Measurements from ENCODE around the gene PRODH2. TPM values are rescaled to one million over a fixed set of nuclear protein-coding genes. Genes with fewer than 3 reads are reported as not detected.

PRODH2 gene
- total and polyA plus RNA-seq, 2 of the 13 experiments (the other 11 are each of a cell fraction or from before 2014, with no cell fraction given): 86.7 to 118 TPM

DNA sequence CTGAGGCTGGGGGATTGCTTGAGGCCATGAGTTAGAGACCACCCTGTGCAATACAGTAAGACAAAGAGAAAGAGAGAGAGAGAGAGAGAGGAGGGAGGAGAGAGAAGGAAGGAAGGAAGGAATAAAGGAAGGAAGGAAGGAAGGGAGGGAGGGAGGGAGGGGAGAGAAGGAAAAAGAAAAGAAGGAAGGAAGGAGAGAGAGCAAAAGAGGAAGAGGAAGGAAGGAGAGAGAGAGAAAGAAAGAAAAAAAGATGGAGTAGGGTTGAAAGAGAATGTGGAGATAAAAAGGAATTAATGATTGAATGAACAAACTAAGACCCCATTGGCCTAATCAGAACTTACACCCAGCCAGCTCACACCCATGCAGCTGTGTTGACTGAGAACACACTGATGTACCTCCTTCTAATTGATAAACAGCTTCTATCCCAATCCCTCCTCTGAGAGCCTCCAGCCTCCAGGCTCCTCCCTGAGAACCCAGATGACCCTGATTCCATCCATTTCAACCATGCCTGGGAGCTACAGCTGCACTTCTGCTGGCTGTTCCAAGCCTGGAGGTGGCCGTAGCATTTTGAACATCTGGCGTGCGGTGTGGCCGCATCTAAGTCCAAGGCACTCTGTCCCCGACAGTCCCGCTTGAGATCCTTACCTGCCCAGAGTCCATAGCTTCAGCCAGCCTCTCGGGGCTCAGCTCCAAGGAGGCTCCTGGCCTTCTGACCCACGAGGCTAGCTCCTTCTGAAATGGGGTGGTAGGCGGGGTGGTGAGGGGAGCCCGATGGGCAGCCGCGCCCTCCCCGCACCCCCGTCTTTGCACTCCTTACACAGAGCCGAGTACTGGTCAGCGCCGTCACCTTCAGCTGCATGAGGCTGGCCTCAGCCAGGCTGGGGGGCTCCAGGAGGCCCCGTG lies 1.1 kb downstream of the PRODH2 start (continued):
- TF ChIP-seq ZBTB42 (CRISPR knock-in tag; IDR thresholded peaks at IDR 0.05) (0 out of 2 replicates have a peak, but pooled peaks have one; percentile 73), CAMTA2 (CRISPR knock-in tag; IDR thresholded peaks at IDR 0.05; ENCODE audit: borderline replicate concordance) (no peak), SAP130 (CRISPR knock-in tag; IDR thresholded peaks at IDR 0.05; ENCODE audit: low read depth) (no peak), KMT2B (CRISPR knock-in tag; IDR thresholded peaks at IDR 0.05) (no peak), HOXD1 (CRISPR knock-in tag; IDR thresholded peaks at IDR 0.05) (no peak), TOE1 (CRISPR knock-in tag; IDR thresholded peaks at IDR 0.05) (no peak), SMAD1 (CRISPR knock-in tag; IDR thresholded peaks at IDR 0.05; ENCODE audit: borderline replicate concordance, low read depth) (0 out of 2 replicates have a peak, but pooled peaks have one; percentile 21), ZNF567 (CRISPR knock-in tag; IDR thresholded peaks at IDR 0.05; ENCODE audit: borderline replicate concordance) (no peak), XRCC5 (optimal IDR thresholded peaks at IDR 0.05; ENCODE audit: low read length) (no peak), ZNF879 (CRISPR knock-in tag; IDR thresholded peaks at IDR 0.05) (no peak), ZNF253 (CRISPR knock-in tag; IDR thresholded peaks at IDR 0.05; ENCODE audit: borderline replicate concordance) (no peak), CCDC6 (CRISPR knock-in tag; IDR thresholded peaks at IDR 0.05) (0 out of 2 replicates have a peak, but pooled peaks have one; percentile 24), FOXO1 (CRISPR knock-in tag; IDR thresholded peaks at IDR 0.05) (no peak), MYC (CRISPR knock-in tag; IDR thresholded peaks at IDR 0.05; ENCODE audit: borderline replicate concordance) (0 out of 2 replicates have a peak, but pooled peaks have one; percentile 39), ZEB1 (IDR thresholded peaks at IDR 0.05; ENCODE audit: insufficient replicate concordance, low read depth) (peak; percentile 23), ZNF225 (CRISPR knock-in tag; IDR thresholded peaks at IDR 0.05) (peak; percentile 77; the same call in 1 of the 2 replicates), ZNF629 (CRISPR knock-in tag; conservative IDR thresholded peaks at IDR 0.05) (0 out of 2 replicates have a peak, but pooled peaks have one; percentile 10), POGK (CRISPR knock-in tag; conservative IDR thresholded peaks at IDR 0.05) (0 out of 2 replicates have a peak, but pooled peaks have one; percentile 35), NRL (CRISPR knock-in tag; IDR thresholded peaks at IDR 0.05; ENCODE audit: borderline replicate concordance) (peak; percentile 38; the same call in 1 of the 2 replicates), YEATS4 (CRISPR knock-in tag; IDR thresholded peaks at IDR 0.05; ENCODE audit: borderline replicate concordance) (no peak), ZNF205 (CRISPR knock-in tag; IDR thresholded peaks at IDR 0.05) (0 out of 2 replicates have a peak, but pooled peaks have one; percentile 1), ZNF720 (CRISPR knock-in tag; IDR thresholded peaks at IDR 0.05) (no peak), POLR2G (IDR thresholded peaks at IDR 0.05; ENCODE audit: low read depth, low read length) (0 out of 2 replicates have a peak, but pooled peaks have one; percentile 25)
- TF ChIP-seq, protein P1, sequence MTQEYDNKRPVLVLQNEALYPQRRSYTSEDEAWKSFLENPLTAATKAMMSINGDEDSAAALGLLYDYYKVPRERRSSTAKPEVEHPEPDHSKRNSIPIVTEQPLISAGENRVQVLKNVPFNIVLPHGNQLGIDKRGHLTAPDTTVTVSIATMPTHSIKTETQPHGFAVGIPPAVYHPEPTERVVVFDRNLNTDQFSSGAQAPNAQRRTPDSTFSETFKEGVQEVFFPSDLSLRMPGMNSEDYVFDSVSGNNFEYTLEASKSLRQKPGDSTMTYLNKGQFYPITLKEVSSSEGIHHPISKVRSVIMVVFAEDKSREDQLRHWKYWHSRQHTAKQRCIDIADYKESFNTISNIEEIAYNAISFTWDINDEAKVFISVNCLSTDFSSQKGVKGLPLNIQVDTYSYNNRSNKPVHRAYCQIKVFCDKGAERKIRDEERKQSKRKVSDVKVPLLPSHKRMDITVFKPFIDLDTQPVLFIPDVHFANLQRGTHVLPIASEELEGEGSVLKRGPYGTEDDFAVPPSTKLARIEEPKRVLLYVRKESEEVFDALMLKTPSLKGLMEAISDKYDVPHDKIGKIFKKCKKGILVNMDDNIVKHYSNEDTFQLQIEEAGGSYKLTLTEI (CRISPR knock-in tag; conservative IDR thresholded peaks at IDR 0.05): no peak
- TF ChIP-seq, protein P2, sequence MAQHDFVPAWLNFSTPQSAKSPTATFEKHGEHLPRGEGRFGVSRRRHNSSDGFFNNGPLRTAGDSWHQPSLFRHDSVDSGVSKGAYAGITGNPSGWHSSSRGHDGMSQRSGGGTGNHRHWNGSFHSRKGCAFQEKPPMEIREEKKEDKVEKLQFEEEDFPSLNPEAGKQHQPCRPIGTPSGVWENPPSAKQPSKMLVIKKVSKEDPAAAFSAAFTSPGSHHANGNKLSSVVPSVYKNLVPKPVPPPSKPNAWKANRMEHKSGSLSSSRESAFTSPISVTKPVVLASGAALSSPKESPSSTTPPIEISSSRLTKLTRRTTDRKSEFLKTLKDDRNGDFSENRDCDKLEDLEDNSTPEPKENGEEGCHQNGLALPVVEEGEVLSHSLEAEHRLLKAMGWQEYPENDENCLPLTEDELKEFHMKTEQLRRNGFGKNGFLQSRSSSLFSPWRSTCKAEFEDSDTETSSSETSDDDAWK (CRISPR knock-in tag; IDR thresholded peaks at IDR 0.05): no peak
